ENCODE measurements around the gene CD28. TPM values are rescaled to one million over a fixed set of nuclear protein-coding genes. Genes with fewer than 3 reads are reported as not detected.

The CD28 gene
- total and polyA plus RNA-seq, 2 experiments from 2014 or later = 0.11 TPM

DNA sequence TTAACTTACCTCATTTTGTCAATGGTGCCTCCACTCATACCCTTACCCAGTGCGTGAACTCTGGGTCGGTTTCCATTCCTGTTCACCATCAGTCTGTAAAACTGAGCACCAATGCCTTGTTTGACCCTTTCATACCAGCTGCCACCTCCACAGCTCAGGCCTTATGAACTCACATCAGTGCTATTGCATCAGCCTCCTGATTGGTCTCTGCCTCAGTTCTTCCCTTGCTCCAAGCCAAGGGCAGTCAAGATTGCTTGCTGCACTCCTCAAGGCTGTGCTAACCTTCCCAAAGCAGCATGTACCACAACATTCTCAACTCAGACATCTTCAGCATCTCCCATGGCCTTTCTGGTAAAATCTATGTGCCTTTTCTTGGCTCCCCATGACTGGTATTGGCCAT is 9.3 kb downstream of the CD28 start:
- H3K9me2 ChIP-seq (ENCODE audit: insufficient read depth) = no peaks in the 10 kb centered on the region; the same call in 1 of the 2 replicates
- DNase-seq = no peak
- H3K4me3 ChIP-seq = no peak overlapping the region
- in situ Hi-C loops (cut with MboI) = no loop called here
- H3K9ac ChIP-seq = no peak overlapping the region
- H3K27me3 ChIP-seq (replicated peaks; ENCODE audit: insufficient read depth) = no peaks in the 10 kb centered on the region
- no peak overlapping the region for H2AFZ ChIP-seq
- H3K4me2 ChIP-seq (ENCODE audit: unreplicated experiment) = no peak overlapping the region
- no peaks in the 10 kb centered on the region for H3K36me3 ChIP-seq (ENCODE audit: low read depth)
- no peaks in the 10 kb centered on the region for H3K9me3 ChIP-seq (ENCODE audit: low read depth)
- WGBS, 2 experiments (ENCODE audit: low coverage in 1 of 2, low lambda C conversion rate in 2 of 2, missing lambda C conversion rate in 2 of 2) = 97 to 100% methylated on average over 2 of the region's 2 CpGs
- no peak overlapping the region for H3K27ac ChIP-seq
- no peaks in the 10 kb centered on the region for H4K20me1 ChIP-seq (ENCODE audit: insufficient read depth)
- TF ChIP-seq EZH2phosphoT487 (IDR thresholded peaks at IDR 0.05; ENCODE audit: insufficient read depth, low read depth) (no peak), EZH2 (IDR thresholded peaks at IDR 0.05; ENCODE audit: insufficient read depth, poor library complexity, severe bottlenecking) (no peak)
- no peaks in the 10 kb centered on the region for H3K4me1 ChIP-seq (ENCODE audit: insufficient read depth)
- no peaks in the 10 kb centered on the region for H3F3A ChIP-seq (ENCODE audit: insufficient read depth)
- no peaks in the 10 kb centered on the region for H3K79me2 ChIP-seq (ENCODE audit: insufficient read depth)

DNA sequence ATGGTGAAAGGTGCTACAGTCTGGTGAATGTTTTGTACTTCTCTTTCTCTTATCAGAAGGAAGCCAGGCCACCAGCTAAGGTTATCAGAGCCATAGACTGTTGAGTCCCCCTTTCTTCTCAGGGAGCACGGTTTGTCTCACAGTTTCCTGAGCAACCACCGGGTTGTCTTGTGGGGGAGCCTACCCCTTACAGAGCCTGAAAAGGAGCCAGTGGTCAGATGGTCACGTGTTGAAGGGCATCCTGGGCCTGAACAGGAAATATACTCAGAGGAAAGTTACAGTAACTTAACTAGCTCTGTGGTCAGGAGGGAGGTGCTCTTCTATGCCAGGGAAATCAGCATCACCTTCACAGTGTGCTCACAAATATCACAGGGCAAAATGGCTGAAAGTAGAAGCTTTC is 11.6 kb downstream of the CD28 start:
- in situ Hi-C loops (cut with MboI) = no loop called here

DNA sequence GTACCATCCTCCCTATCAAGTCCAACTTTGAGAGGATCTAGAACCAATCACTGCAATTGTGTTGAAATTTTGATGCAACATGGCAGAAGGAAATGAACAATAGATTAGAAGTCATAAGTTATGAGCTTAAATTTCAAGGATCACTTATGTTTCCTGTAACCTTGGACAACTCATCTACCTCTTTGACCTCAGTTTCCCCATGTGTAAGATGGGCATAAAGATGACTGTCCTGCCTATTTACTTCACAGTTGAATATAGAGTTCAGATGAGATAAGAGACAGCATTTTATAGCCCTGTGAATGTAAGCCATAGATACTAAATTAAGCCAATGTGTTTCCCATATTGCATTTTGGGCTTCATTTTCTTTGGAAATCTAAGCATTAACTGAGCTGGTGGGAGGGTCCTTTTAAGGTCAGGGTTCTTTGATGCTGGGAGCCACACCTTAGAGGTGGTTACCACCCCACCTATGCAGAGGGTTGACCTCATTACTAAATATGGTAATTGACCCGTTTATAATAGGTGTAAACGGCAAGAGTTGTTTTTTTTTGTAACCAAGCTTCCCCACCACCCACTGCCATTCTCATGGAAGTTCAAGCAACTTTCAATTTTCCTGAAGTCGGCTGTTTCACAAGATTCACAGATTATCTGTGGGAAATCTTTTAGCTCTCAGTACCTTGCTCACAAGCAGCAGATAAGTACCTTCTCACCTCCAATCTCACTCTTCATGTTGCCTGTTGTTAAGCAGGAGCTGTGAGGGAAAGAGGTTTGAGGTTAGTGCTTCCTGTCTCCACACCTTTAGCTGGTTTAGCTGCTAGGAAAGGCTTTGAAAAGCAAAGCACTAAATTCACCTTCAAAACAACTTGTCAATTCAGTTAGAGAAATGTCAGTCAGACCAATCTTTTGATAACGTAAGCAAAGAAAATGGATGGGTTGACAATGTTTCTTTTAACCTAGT is 13.3 kb downstream of the CD28 start:
- WGBS, 2 experiments (ENCODE audit: low coverage in 1 of 2, low lambda C conversion rate in 2 of 2, missing lambda C conversion rate in 2 of 2) = 61 to 67% methylated on average over 4 of the region's 4 CpGs
- in situ Hi-C loops (cut with MboI) = no loop called here

More for the DNA sequence above, 11.6 kb downstream of the CD28 start:
- H4K20me1 ChIP-seq (ENCODE audit: insufficient read depth) = no peaks in the 10 kb centered on the region
- peak overlapping the region; percentile 20 for H2AFZ ChIP-seq
- H3K36me3 ChIP-seq (ENCODE audit: low read depth) = no peaks in the 10 kb centered on the region
- no peaks in the 10 kb centered on the region for H3K27me3 ChIP-seq (replicated peaks; ENCODE audit: insufficient read depth)
- H3K4me1 ChIP-seq (ENCODE audit: insufficient read depth) = no peaks in the 10 kb centered on the region
- no peaks in the 10 kb centered on the region for H3F3A ChIP-seq (ENCODE audit: insufficient read depth)
- peak; percentile 21 for DNase-seq
- no peak overlapping the region for H3K9ac ChIP-seq
- no peak overlapping the region for H3K4me2 ChIP-seq (ENCODE audit: unreplicated experiment)
- WGBS, 2 experiments (ENCODE audit: low coverage in 1 of 2, low lambda C conversion rate in 2 of 2, missing lambda C conversion rate in 2 of 2) = 63 to 77% methylated on average over 3 of the region's 3 CpGs
- no peak overlapping the region for H3K27ac ChIP-seq
- H3K9me3 ChIP-seq (ENCODE audit: low read depth) = no peaks in the 10 kb centered on the region
- no peak overlapping the region for H3K4me3 ChIP-seq
- TF ChIP-seq EZH2 (IDR thresholded peaks at IDR 0.05; ENCODE audit: insufficient read depth, poor library complexity, severe bottlenecking) = no peak
- no peak for TF ChIP-seq EZH2phosphoT487 (IDR thresholded peaks at IDR 0.05; ENCODE audit: insufficient read depth, low read depth)
- H3K9me2 ChIP-seq (ENCODE audit: insufficient read depth) = no peaks in the 10 kb centered on the region; the same call in 1 of the 2 replicates
- H3K79me2 ChIP-seq (ENCODE audit: insufficient read depth) = no peaks in the 10 kb centered on the region

DNA sequence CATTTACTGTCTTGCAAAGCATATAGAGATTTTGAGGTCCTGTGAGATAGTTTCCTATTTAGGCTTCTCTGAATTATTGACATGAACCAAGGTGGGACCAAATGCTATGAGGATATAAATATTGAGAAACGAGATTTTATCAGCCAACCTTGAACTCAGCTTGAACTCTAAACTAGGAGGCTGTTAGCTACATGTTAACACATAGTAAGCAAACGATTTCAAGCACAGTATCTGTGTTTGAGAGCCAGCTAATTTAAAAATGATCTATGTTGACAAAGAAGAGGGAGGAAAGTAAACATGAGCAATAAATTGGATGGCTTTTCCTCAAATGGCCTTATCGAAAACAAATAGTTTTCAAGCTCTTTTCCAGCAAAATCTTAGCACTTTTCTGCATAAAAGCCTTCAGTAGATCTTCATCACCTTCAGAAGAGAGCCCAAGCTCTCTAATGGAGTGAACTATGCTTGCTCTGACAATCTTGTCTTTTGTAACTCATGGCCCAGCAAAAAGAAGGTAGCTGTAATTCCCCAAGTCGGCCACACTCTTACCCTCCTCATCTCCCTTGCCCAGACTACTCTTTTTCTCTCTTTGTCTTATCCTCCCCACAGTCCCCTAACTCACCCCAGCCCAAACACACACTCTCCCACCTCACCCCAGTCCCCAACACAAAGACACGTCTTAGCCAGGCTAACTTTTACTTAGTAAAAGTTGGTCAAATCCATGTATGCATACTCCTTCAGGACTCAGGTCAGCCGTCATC is 14.7 kb downstream of the CD28 start:
- no peak overlapping the region for H3K9ac ChIP-seq
- H3K36me3 ChIP-seq (ENCODE audit: low read depth) = no peaks in the 10 kb centered on the region
- WGBS, 2 experiments (ENCODE audit: low coverage in 1 of 2, low lambda C conversion rate in 2 of 2, missing lambda C conversion rate in 2 of 2) = 82 to 86% methylated on average over 6 of the region's 6 CpGs
- no peaks in the 10 kb centered on the region for H3K79me2 ChIP-seq (ENCODE audit: insufficient read depth)
- no peak for DNase-seq
- in situ Hi-C loops (cut with MboI) = no loop called here
- no peak overlapping the region for H3K4me2 ChIP-seq (ENCODE audit: unreplicated experiment)
- H2AFZ ChIP-seq = no peak overlapping the region
- H3K4me3 ChIP-seq = no peak overlapping the region
- H4K20me1 ChIP-seq (ENCODE audit: insufficient read depth) = no peaks in the 10 kb centered on the region
- H3F3A ChIP-seq (ENCODE audit: insufficient read depth) = no peaks in the 10 kb centered on the region
- H3K27ac ChIP-seq = no peak overlapping the region
- H3K9me3 ChIP-seq (ENCODE audit: low read depth) = no peaks in the 10 kb centered on the region
- no peaks in the 10 kb centered on the region; the same call in 1 of the 2 replicates for H3K9me2 ChIP-seq (ENCODE audit: insufficient read depth)
- no peak for TF ChIP-seq EZH2phosphoT487 (IDR thresholded peaks at IDR 0.05; ENCODE audit: insufficient read depth, low read depth)
- TF ChIP-seq EZH2 (IDR thresholded peaks at IDR 0.05; ENCODE audit: insufficient read depth, poor library complexity, severe bottlenecking) = no peak
- no peaks in the 10 kb centered on the region for H3K27me3 ChIP-seq (replicated peaks; ENCODE audit: insufficient read depth)
- no peaks in the 10 kb centered on the region for H3K4me1 ChIP-seq (ENCODE audit: insufficient read depth)

More for the DNA sequence above, 13.3 kb downstream of the CD28 start:
- Histone ChIP-seq H3K9me2 (ENCODE audit: insufficient read depth) (no peaks in the 10 kb centered on the region; the same call in 1 of the 2 replicates), H3K9ac (no peak overlapping the region), H3F3A (ENCODE audit: insufficient read depth) (no peaks in the 10 kb centered on the region), H3K27ac (no peak overlapping the region), H2AFZ (no peak overlapping the region), H3K79me2 (ENCODE audit: insufficient read depth) (no peaks in the 10 kb centered on the region), H3K9me3 (ENCODE audit: low read depth) (no peaks in the 10 kb centered on the region), H3K4me2 (ENCODE audit: unreplicated experiment) (no peak overlapping the region), H3K36me3 (ENCODE audit: low read depth) (no peaks in the 10 kb centered on the region), H3K27me3 (replicated peaks; ENCODE audit: insufficient read depth) (no peaks in the 10 kb centered on the region), H4K20me1 (ENCODE audit: insufficient read depth) (no peaks in the 10 kb centered on the region), H3K4me1 (ENCODE audit: insufficient read depth) (no peaks in the 10 kb centered on the region), H3K4me3 (no peak overlapping the region)
- no peak for DNase-seq
- no peak for TF ChIP-seq EZH2phosphoT487 (IDR thresholded peaks at IDR 0.05; ENCODE audit: insufficient read depth, low read depth)
- no peak for TF ChIP-seq EZH2 (IDR thresholded peaks at IDR 0.05; ENCODE audit: insufficient read depth, poor library complexity, severe bottlenecking)

Measured in GM23248 (cell line).